Measurements from ENCODE around the gene GPRIN1.

GRCh38 chr5:176559683-176560082, 50.3 kb downstream of the GPRIN1 start:
- TF ChIP-seq CTCF (IDR thresholded peaks at IDR 0.05): no peak
- TF ChIP-seq POLR2A (IDR thresholded peaks at IDR 0.05): no peak

Data from testis (tissue), 2 donors.